Measurements from ENCODE around the gene CR2. TPM values are rescaled to one million over a fixed set of nuclear protein-coding genes. Genes with fewer than 3 reads are reported as not detected.

Gene CR2
- total RNA-seq, 1 experiment from 2014 or later, result not detected

- no peaks in the 10 kb centered on the region for H4K20me1 ChIP-seq (ENCODE audit: low read length)
- H3K9ac ChIP-seq (ENCODE audit: low read length), result no peak overlapping the region
- H3F3A ChIP-seq (ENCODE audit: low read length, unreplicated experiment), result no peaks in the 10 kb centered on the region
- ChIA-PET CTCF (no interaction called here), POLR2A (ENCODE audit: unreplicated experiment) (interaction anchor here (0.6 kb wide), 2 partner anchors 141 to 387 kb away, joined by 3 read pairs; no protein-coding TSS in a partner anchor)
- peaks cover 98% of the 10 kb centered on the region for H3K27me3 ChIP-seq (ENCODE audit: low read length)
- no peak overlapping the region for H2AFZ ChIP-seq (ENCODE audit: low read length)
- H3K4me1 ChIP-seq (ENCODE audit: insufficient read depth, low read length), result no peaks in the 10 kb centered on the region
- H3K9me2 ChIP-seq (replicated peaks; ENCODE audit: low read length), result no peaks in the 10 kb centered on the region
- no peaks in the 10 kb centered on the region for H3K79me2 ChIP-seq (ENCODE audit: low read length)
- H3K9me3 ChIP-seq (ENCODE audit: low read length), result no peaks in the 10 kb centered on the region
- no peak overlapping the region for H3K27ac ChIP-seq (ENCODE audit: low read length)
- BruUV-seq (replicated peaks), result no TSS peak
- H3K36me3 ChIP-seq (ENCODE audit: low read depth, low read length), result no peaks in the 10 kb centered on the region
- ATAC-seq, result no peak
- DNase-seq, result no peak
- H3K4me2 ChIP-seq (ENCODE audit: low read length), result no peak overlapping the region
- TF ChIP-seq CTCF (conservative IDR thresholded peaks at IDR 0.05; ENCODE audit: low read depth, low read length) (no peak), EZH2phosphoT487 (IDR thresholded peaks at IDR 0.05; ENCODE audit: borderline replicate concordance, low read length) (no peak), EZH2 (IDR thresholded peaks at IDR 0.05; ENCODE audit: low read length, unreplicated experiment) (no peak)
- H3K4me3 ChIP-seq (ENCODE audit: low read length), result no peak overlapping the region
- intact Hi-C loops (cut with micrococcal nuclease), result no loop called here
Measured at GRCh38 chr1:207470927-207471326, 16.8 kb downstream of the CR2 start.

GRCh38 chr1:207474210-207474609 lies 20.1 kb downstream of the CR2 start:
- no peaks in the 10 kb centered on the region for H3F3A ChIP-seq (ENCODE audit: low read length, unreplicated experiment)
- H4K20me1 ChIP-seq (ENCODE audit: low read length), result no peaks in the 10 kb centered on the region
- H3K27me3 ChIP-seq (ENCODE audit: low read length), result peaks cover 92% of the 10 kb centered on the region
- BruUV-seq (replicated peaks), result no TSS peak
- H3K4me2 ChIP-seq (ENCODE audit: low read length), result no peak overlapping the region
- ChIA-PET CTCF (no interaction called here), POLR2A (ENCODE audit: unreplicated experiment) (no interaction called here)
- H3K79me2 ChIP-seq (ENCODE audit: low read length), result no peaks in the 10 kb centered on the region
- no peak for TF ChIP-seq EZH2phosphoT487 (IDR thresholded peaks at IDR 0.05; ENCODE audit: borderline replicate concordance, low read length)
- TF ChIP-seq EZH2 (IDR thresholded peaks at IDR 0.05; ENCODE audit: low read length, unreplicated experiment), result no peak
- TF ChIP-seq CTCF (conservative IDR thresholded peaks at IDR 0.05; ENCODE audit: low read depth, low read length), result no peak
- H3K27ac ChIP-seq (ENCODE audit: low read length), result no peak overlapping the region
- H3K9ac ChIP-seq (ENCODE audit: low read length), result no peak overlapping the region
- H3K9me3 ChIP-seq (ENCODE audit: low read length), result no peaks in the 10 kb centered on the region
- no peaks in the 10 kb centered on the region for H3K9me2 ChIP-seq (replicated peaks; ENCODE audit: low read length)
- DNase-seq, result no peak
- no peaks in the 10 kb centered on the region for H3K4me1 ChIP-seq (ENCODE audit: insufficient read depth, low read length)
- H3K36me3 ChIP-seq (ENCODE audit: low read depth, low read length), result no peaks in the 10 kb centered on the region
- intact Hi-C loops (cut with micrococcal nuclease), result no loop called here
- no peak overlapping the region for H3K4me3 ChIP-seq (ENCODE audit: low read length)
- no peak overlapping the region for H2AFZ ChIP-seq (ENCODE audit: low read length)
- no peak for ATAC-seq

GRCh38 chr1:207486198-207486597 lies 32.1 kb downstream of the CR2 start:
- no peak overlapping the region for H2AFZ ChIP-seq (ENCODE audit: low read length)
- TF ChIP-seq CTCF (conservative IDR thresholded peaks at IDR 0.05; ENCODE audit: low read depth, low read length) (no peak), EZH2phosphoT487 (IDR thresholded peaks at IDR 0.05; ENCODE audit: borderline replicate concordance, low read length) (no peak), EZH2 (IDR thresholded peaks at IDR 0.05; ENCODE audit: low read length, unreplicated experiment) (no peak)

More at GRCh38 chr1:207486198-207486597, 32.1 kb downstream of the CR2 start:
- H3K27me3 ChIP-seq (ENCODE audit: low read length), result peaks cover 90% of the 10 kb centered on the region
- no peaks in the 10 kb centered on the region for H3K9me3 ChIP-seq (ENCODE audit: low read length)
- ChIA-PET CTCF (no interaction called here), POLR2A (ENCODE audit: unreplicated experiment) (no interaction called here)
- no peaks in the 10 kb centered on the region for H3K36me3 ChIP-seq (ENCODE audit: low read depth, low read length)
- no peak overlapping the region for H3K4me2 ChIP-seq (ENCODE audit: low read length)
- intact Hi-C loops (cut with micrococcal nuclease), result no loop called here
- no peak overlapping the region for H3K4me3 ChIP-seq (ENCODE audit: low read length)
- H4K20me1 ChIP-seq (ENCODE audit: low read length), result no peaks in the 10 kb centered on the region
- H3K27ac ChIP-seq (ENCODE audit: low read length), result no peak overlapping the region
- ATAC-seq (no peak), DNase-seq (no peak)
- H3K9ac ChIP-seq (ENCODE audit: low read length), result no peak overlapping the region
- H3F3A ChIP-seq (ENCODE audit: low read length, unreplicated experiment), result no peaks in the 10 kb centered on the region
- no peaks in the 10 kb centered on the region for H3K4me1 ChIP-seq (ENCODE audit: insufficient read depth, low read length)
- no TSS peak for BruUV-seq (replicated peaks)
- H3K79me2 ChIP-seq (ENCODE audit: low read length), result no peaks in the 10 kb centered on the region
- no peaks in the 10 kb centered on the region for H3K9me2 ChIP-seq (replicated peaks; ENCODE audit: low read length)
